ENCODE measurements around the gene RPL7L1.

Gene RPL7L1

DNA sequence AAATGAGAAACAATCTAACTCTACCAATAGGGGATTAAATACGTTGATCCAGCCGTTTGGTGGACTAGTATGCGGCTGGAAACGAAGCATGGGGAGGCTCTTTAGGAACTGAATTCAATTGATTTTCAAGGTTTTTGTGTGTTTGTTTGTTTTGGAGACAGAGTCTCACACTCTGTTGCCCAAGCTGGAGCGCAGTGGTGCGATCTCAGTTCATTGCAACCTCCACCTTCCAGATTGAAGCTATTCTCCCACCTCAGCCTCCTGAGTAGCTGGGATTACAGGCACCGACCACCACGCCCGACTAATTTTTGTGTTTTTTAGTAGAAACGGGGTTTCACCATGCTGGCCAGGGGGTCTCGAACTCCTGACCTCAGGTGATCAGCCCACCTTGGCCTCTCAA is 57.0 kb downstream of the RPL7L1 start:
- no peak for DNase-seq

DNA sequence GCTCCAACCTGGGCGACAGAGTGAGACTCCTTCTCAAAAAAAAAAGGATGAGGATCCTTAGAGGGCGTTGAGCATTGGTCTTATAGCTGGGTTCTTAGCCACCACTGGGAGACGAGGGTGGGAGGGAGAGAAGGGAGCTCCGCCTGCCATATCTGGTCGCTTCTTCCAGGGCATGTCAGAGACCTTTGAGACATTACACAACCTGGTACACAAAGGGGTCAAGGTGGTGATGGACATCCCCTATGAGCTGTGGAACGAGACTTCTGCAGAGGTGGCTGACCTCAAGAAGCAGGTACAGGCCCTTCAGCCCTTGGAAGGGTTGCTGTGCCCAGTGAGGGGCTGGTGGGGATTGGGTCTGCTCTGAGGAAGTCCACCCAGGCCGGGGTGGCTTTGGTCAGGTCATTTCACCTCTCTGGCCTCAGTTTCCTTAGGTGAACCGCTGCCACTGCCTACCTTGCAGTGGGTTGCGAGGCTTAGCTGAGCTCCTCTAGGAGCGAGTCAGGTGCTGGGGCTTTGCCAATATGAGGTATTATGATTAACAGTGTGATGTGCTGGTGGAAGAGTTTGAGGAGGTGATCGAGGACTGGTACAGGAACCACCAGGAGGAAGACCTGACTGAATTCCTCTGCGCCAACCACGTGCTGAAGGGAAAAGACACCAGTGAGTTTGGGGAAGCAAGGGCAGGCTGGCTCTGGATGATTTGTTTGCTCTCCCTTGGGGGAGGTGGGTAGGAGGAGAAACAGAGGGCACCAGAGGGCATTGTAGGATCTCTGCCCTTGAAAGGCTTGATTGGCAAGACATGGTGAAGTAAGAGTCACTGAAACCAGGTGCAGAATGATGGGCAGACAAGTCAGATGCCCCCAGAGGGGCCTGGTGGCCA is 58.4 kb downstream of the RPL7L1 start:
- DNase-seq, result no peak

DNA sequence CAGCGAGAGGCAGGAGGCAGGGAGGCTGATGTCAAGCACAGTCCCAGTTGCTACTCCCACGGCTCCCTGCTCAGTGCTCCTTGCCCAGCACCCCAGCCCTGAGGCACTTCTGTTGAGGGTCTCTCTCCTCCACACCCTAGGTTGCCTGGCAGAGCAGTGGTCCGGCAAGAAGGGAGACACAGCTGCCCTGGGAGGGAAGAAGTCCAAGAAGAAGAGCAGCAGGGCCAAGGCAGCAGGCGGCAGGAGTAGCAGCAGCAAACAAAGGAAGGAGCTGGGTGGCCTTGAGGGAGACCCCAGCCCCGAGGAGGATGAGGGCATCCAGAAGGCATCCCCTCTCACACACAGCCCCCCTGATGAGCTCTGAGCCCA is 59.0 kb downstream of the RPL7L1 start:
- no peak for DNase-seq

DNA sequence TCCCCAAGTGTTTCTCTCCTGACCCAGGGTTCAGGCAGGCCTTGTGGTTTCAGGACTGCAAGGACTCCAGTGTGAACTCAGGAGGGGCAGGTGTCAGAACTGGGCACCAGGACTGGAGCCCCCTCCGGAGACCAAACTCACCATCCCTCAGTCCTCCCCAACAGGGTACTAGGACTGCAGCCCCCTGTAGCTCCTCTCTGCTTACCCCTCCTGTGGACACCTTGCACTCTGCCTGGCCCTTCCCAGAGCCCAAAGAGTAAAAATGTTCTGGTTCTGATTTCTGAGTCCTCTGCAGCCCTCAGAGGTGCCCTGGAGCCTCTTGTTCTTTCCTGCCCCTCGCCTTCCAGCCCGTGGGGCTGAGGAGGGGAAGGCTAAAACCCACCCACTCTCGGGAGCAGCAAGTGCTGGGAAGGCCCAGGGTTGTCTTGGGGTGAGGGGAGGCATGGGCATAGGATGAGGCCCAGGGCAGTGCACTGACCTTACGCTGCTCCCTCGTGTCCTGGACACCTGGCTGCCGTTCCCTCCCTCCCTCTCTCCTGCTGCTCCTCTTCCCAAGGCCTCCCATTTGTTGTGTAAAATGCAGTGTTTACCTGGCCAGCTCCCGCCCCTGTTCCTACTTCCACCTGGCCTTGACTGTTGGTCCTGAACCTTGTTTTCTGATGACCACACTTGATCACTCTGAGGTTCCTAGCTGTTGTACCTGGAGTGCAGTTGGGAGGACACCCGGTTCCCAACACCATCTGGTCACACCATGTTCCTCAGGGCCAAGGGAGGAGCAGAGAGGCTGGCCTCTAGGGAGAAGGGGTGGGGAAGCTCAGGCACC is 59.8 kb downstream of the RPL7L1 start:
- no peak for DNase-seq
